Measurements from ENCODE around the gene PTGDS. TPM values are rescaled to one million over a fixed set of nuclear protein-coding genes. Genes with fewer than 3 reads are reported as not detected.

Gene PTGDS
- 2.8 and 36.7 TPM in 2 replicates for total RNA-seq

GRCh38 chr9:136977223-136977622 lies at the start of gene PTGDS:
Gene PTGDS, plus strand, starts transcription at chr9:136977504. Its CDS starts 75 bp downstream, at chr9:136977579.

GRCh38 chr9:136944519-136945332 lies 32.6 kb upstream of the PTGDS start, which contains the start of the genes C8G and FBXW5:
Gene C8G, plus strand, starts transcription at chr9:136945243. Its CDS starts 78 bp downstream, at chr9:136945321.
Gene FBXW5, minus strand, starts transcription at chr9:136944738. Its CDS starts 655 bp downstream, at chr9:136944083.

GRCh38 chr9:136951541-136952320 lies 25.6 kb upstream of the PTGDS start, which contains the start of gene LCN12:
Gene LCN12, plus strand, starts transcription at chr9:136952273. Its CDS starts 55 bp downstream, at chr9:136952328.

GRCh38 chr9:136982232-136983051 lies 5.1 kb downstream of the PTGDS start, which contains the start of gene LCNL1:
Gene LCNL1, plus strand, starts transcription at chr9:136982993. Its CDS starts 594 bp downstream, at chr9:136983587.

GRCh38 chr9:136991993-136992818 lies 14.9 kb downstream of the PTGDS start, which contains the start of gene PAXX:
Gene PAXX, plus strand, starts transcription at chr9:136992422. Its CDS starts 22 bp downstream, at chr9:136992444.

GRCh38 chr9:136996361-136997292 lies 19.3 kb downstream of the PTGDS start, which contains the start of gene CLIC3:
Gene CLIC3, minus strand, starts transcription at chr9:136996568. Its CDS starts 25 bp downstream, at chr9:136996543.

GRCh38 chr9:137027369-137028262 lies 50.3 kb downstream of the PTGDS start, which contains the start of gene ABCA2:
Gene ABCA2, minus strand, starts transcription at chr9:137028237. Its CDS starts 97 bp downstream, at chr9:137028140.

Other genes starting within 250 kb of the PTGDS start
- gene LCN10, start 234.6 kb upstream of the PTGDS start, total RNA-seq, result not detected in 2 replicates
- not detected in 2 replicates for gene LCN6, start 229.0 kb upstream of the PTGDS start, total RNA-seq
- not detected in 2 replicates for gene LCN8, start 219.3 kb upstream of the PTGDS start, total RNA-seq
- gene LCN15, start 213.0 kb upstream of the PTGDS start, total RNA-seq, result under 0.01 TPM in 1 of 2 replicates, not detected in the other
- 45.2 and 56.1 TPM in 2 replicates for gene TMEM141, start 186.2 kb upstream of the PTGDS start, total RNA-seq
- gene CCDC183, start 181.2 kb upstream of the PTGDS start, total RNA-seq, result 0.15 and 0.33 TPM in 2 replicates
- 56.0 and 64.8 TPM in 2 replicates for gene RABL6, start 169.6 kb upstream of the PTGDS start, total RNA-seq
- 1.6 and 2.2 TPM in 2 replicates for gene AJM1, start 135.0 kb upstream of the PTGDS start, total RNA-seq
- gene PHPT1, start 128.1 kb upstream of the PTGDS start, total RNA-seq, result 79.6 and 134 TPM in 2 replicates
- 1.3 and 5.5 TPM in 2 replicates for gene MAMDC4, start 125.2 kb upstream of the PTGDS start, total RNA-seq
- gene EDF1, start 111.2 kb upstream of the PTGDS start, total RNA-seq, result 219 and 273 TPM in 2 replicates
- 11.8 and 14.6 TPM in 2 replicates for gene TRAF2, start 91.0 kb upstream of the PTGDS start, total RNA-seq
- gene FBXW5, start 32.8 kb upstream of the PTGDS start, total RNA-seq, result 143 and 239 TPM in 2 replicates
- gene C8G, start 32.3 kb upstream of the PTGDS start, total RNA-seq, result not detected in 2 replicates
- gene LCN12, start 25.2 kb upstream of the PTGDS start, total RNA-seq, result not detected in 2 replicates
- gene LCNL1, start 5.5 kb downstream of the PTGDS start, total RNA-seq, result 0.58 and 3.1 TPM in 2 replicates
- 16.1 and 16.2 TPM in 2 replicates for gene PAXX, start 14.9 kb downstream of the PTGDS start, total RNA-seq
- 1.6 and 5.8 TPM in 2 replicates for gene CLIC3, start 19.1 kb downstream of the PTGDS start, total RNA-seq
- 22.1 and 30.8 TPM in 2 replicates for gene ABCA2, start 50.7 kb downstream of the PTGDS start, total RNA-seq
- not detected in 2 replicates for gene FUT7, start 54.6 kb downstream of the PTGDS start, total RNA-seq
- gene NPDC1, start 68.7 kb downstream of the PTGDS start, total RNA-seq, result 22.1 and 36.9 TPM in 2 replicates
- gene ENTPD2, start 76.6 kb downstream of the PTGDS start, total RNA-seq, result not detected in 2 replicates
- gene SAPCD2, start 93.1 kb downstream of the PTGDS start, total RNA-seq, result 1.5 and 8.0 TPM in 2 replicates
- gene UAP1L1, start 100.0 kb downstream of the PTGDS start, total RNA-seq, result 31.3 and 34.7 TPM in 2 replicates
- gene MAN1B1, start 109.5 kb downstream of the PTGDS start, total RNA-seq, result 91.3 and 113 TPM in 2 replicates
- 89.9 and 123 TPM in 2 replicates for gene DPP7, start 137.2 kb downstream of the PTGDS start, total RNA-seq
- gene GRIN1, start 161.7 kb downstream of the PTGDS start, total RNA-seq, result 0.15 and 0.33 TPM in 2 replicates
- not detected in 2 replicates for gene LRRC26, start 192.5 kb downstream of the PTGDS start, total RNA-seq
- not detected in 2 replicates for gene TMEM210, start 194.6 kb downstream of the PTGDS start, total RNA-seq
- 28.0 and 31.0 TPM in 2 replicates for gene ANAPC2, start 211.1 kb downstream of the PTGDS start, total RNA-seq
- gene SSNA1, start 211.2 kb downstream of the PTGDS start, total RNA-seq, result 55.1 and 92.1 TPM in 2 replicates
- gene TPRN, start 223.2 kb downstream of the PTGDS start, total RNA-seq, result 7.7 and 11.6 TPM in 2 replicates
- gene TMEM203, start 228.1 kb downstream of the PTGDS start, total RNA-seq, result 41.5 and 48.8 TPM in 2 replicates
- gene NDOR1, start 228.2 kb downstream of the PTGDS start, total RNA-seq, result 5.1 and 6.8 TPM in 2 replicates
- 0.15 and 0.50 TPM in 2 replicates for gene RNF208, start 244.7 kb downstream of the PTGDS start, total RNA-seq
- 0.44 and 1.7 TPM in 2 replicates for gene CYSRT1, start 247.7 kb downstream of the PTGDS start, total RNA-seq
- gene RNF224, start 250.0 kb downstream of the PTGDS start, total RNA-seq, result 0.17 TPM in 1 of 2 replicates, not detected in the other

All from smooth muscle cell of trachea (primary cell).